ENCODE measurements around the gene CARMIL1. TPM values are rescaled to one million over a fixed set of nuclear protein-coding genes. Genes with fewer than 3 reads are reported as not detected.

Gene CARMIL1
- total and polyA plus RNA-seq, 11 donors, result 2.4 to 9.1 (median 5.3) TPM

DNA sequence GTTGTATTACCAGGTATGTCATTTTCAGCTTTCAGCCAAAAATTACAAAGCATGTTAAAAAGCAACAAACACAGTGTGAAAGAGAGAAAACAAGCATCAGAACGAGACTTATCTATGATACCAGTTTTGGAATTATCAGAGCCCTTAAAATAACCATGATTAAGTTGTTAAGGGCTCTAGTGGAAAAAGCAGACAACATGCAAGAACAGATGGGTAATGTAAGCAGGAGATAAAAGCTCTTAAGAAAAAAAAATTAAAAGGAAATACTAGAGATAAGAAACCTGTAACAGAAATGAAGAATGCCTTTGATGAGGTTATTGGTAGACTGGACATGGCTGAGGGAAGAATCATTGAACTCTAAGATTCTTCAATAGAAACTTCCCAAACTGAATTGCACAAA is 245.4 kb downstream of the CARMIL1 start:
- Histone ChIP-seq H3K27me3 (no peaks in the 10 kb centered on the region), H3K36me3 (peaks cover 0 to 49% (median 5%) of the 10 kb centered on the region in 9 donors), H3K27ac (no peak overlapping the region), H3K4me3 (no peak overlapping the region), H3K4me1 (no peaks in the 10 kb centered on the region), H3K9me3 (no peaks in the 10 kb centered on the region)
- DNase-seq, result no peak
- TF ChIP-seq POLR2A (IDR thresholded peaks at IDR 0.05), result no peak
- TF ChIP-seq, protein P1, sequence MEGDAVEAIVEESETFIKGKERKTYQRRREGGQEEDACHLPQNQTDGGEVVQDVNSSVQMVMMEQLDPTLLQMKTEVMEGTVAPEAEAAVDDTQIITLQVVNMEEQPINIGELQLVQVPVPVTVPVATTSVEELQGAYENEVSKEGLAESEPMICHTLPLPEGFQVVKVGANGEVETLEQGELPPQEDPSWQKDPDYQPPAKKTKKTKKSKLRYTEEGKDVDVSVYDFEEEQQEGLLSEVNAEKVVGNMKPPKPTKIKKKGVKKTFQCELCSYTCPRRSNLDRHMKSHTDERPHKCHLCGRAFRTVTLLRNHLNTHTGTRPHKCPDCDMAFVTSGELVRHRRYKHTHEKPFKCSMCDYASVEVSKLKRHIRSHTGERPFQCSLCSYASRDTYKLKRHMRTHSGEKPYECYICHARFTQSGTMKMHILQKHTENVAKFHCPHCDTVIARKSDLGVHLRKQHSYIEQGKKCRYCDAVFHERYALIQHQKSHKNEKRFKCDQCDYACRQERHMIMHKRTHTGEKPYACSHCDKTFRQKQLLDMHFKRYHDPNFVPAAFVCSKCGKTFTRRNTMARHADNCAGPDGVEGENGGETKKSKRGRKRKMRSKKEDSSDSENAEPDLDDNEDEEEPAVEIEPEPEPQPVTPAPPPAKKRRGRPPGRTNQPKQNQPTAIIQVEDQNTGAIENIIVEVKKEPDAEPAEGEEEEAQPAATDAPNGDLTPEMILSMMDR (IDR thresholded peaks at IDR 0.05), result no peak
- intact Hi-C loops (cut with DNase I), result no loop called here
- 21 to 35% (median 33%) methylated on average over 1 of the region's 1 CpG for WGBS, 4 donors
- ATAC-seq, result no peak

DNA sequence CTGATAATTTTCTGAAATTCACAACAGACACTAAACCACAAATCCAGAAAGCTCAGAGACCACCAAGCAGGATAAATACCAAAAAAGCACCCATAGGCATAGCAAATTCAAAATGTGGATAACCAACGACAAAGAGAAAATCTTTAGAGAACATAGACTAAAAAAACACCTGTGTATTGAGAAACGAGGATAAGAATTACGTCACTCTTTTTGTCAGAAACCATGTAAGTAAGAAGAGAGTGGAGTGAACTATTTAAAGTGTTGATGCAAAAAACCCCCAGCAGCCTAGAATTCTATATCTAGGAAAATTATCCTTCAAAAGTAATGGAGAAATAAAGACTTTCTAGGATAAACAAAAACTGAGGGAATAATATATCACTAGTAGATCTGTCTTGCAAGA is 245.9 kb downstream of the CARMIL1 start:
- H3K36me3 ChIP-seq, result peaks cover 0 to 48% (median 5%) of the 10 kb centered on the region in 9 donors
- no peaks in the 10 kb centered on the region for H3K4me1 ChIP-seq
- no peak overlapping the region for H3K4me3 ChIP-seq
- intact Hi-C loops (cut with DNase I), result no loop called here
- H3K27ac ChIP-seq, result no peak overlapping the region
- 74 to 78% (median 76%) methylated on average over 3 of the region's 3 CpGs for WGBS, 4 donors
- TF ChIP-seq, protein P1 (IDR thresholded peaks at IDR 0.05), result no peak
- TF ChIP-seq POLR2A (IDR thresholded peaks at IDR 0.05), result no peak
- no peaks in the 10 kb centered on the region for H3K9me3 ChIP-seq
- H3K27me3 ChIP-seq, result no peaks in the 10 kb centered on the region
- no peak for ATAC-seq
- no peak for DNase-seq

DNA sequence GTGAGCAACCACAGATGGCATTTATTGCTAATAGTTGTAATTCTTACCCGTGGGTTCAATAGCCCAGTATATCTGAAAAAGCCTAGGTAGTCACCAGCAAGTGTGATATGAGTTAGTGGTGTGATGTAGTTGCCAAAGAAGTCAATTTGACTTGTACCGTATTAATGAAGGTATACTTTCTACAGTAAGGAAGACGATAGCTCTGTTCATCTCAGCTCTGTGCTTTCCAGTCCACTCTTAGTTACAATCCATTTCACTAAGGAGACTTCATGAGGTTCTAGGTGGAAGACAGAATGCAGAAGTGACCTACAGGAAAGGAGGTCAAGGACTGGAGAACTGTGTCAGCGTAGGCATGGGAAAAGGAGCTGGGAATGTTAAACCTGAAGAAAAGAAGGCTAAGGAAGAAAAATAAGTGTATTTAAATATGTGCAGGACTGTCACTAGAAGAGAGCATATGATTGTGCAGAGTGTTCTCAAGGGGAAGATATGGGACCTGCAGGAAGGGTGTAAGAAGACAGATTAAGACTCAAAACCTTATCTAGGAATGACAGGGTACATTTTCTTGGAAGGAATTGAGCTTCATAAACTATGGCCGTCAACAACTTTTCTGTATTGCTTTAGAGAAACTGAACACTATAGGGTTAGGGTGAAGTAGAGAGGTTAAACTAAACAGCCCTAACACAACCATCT is 255.9 kb downstream of the CARMIL1 start:
- WGBS, 4 donors, result 85 to 90% (median 87%) methylated on average over 5 of the region's 5 CpGs
- H3K9me3 ChIP-seq, result no peaks in the 10 kb centered on the region
- TF ChIP-seq POLR2A (IDR thresholded peaks at IDR 0.05), result no peak
- TF ChIP-seq, protein P1 (IDR thresholded peaks at IDR 0.05), result no peak
- no peaks in the 10 kb centered on the region for H3K27me3 ChIP-seq
- ATAC-seq (no peak), DNase-seq (no peak)
- H3K4me1 ChIP-seq, result no peaks in the 10 kb centered on the region
- H3K36me3 ChIP-seq, result peaks cover 0 to 28% (median 0%) of the 10 kb centered on the region in 9 donors
- H3K27ac ChIP-seq, result no peak overlapping the region
- H3K4me3 ChIP-seq, result no peak overlapping the region
- intact Hi-C loops (cut with DNase I), result no loop called here

DNA sequence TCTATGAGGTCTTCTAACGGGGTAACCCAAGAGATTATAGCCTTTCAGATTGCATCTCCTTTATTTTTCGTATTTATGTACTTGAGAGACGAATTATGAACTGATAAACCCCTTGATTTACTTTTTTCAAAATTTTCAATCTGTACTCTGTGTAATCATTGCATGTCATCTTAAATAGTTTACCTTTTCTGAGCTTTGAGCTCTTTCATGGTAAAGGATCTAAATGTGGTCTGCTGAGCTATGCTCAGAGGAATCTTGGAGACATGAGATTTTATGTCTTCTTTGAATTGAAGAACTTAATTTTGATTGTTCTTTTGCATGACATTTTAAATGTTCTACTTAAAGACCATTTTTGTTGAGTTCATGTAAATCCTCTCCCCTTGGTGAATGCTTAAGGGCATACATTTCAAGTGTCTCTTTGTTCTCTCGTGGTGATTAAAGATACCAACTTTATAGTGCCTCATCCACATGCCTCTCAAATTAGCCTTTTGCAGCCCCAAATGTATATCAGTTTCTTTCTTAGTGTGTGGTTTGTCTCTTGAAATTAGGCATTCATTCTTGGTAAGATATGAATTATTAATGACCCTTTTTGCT is 256.6 kb downstream of the CARMIL1 start:
- H3K27ac ChIP-seq, result no peak overlapping the region
- no peak for DNase-seq
- peaks cover 0 to 3% (median 0%) of the 10 kb centered on the region in 12 donors for H3K9me3 ChIP-seq
- H3K36me3 ChIP-seq, result peaks cover 0 to 27% (median 0%) of the 10 kb centered on the region in 9 donors
- TF ChIP-seq POLR2A (IDR thresholded peaks at IDR 0.05), result no peak
- TF ChIP-seq, protein P1 (IDR thresholded peaks at IDR 0.05), result no peak
- WGBS, 4 donors, result 70 to 92% (median 88%) methylated on average over 4 of the region's 4 CpGs
- H3K4me1 ChIP-seq, result no peaks in the 10 kb centered on the region
- no peak overlapping the region for H3K4me3 ChIP-seq
- intact Hi-C loops (cut with DNase I), result no loop called here
- no peak for ATAC-seq
- H3K27me3 ChIP-seq, result no peaks in the 10 kb centered on the region

All from heart left ventricle (tissue), 16 donors.